Uterus (tissue), 2 donors: ENCODE results near the gene GALNT6.

Source experiments
- CTCF ChIP-seq, 4 experiments: fragments of 200-600 bp in 2 of 4; fragments of 450-650 bp in 2 of 4; sonication (generic) in 2 of 4; IDR thresholded peaks; one replicate each; pipeline ENCODE4 v1.5.1; 2016 to 2019; ENCODE audit warnings: antibody characterized with exemption in 4 of 4, mild to moderate bottlenecking in 2 of 4, moderate library complexity in 1 of 4
- POLR2A ChIP-seq, 2 donors: fragments of 450-650 bp; IDR thresholded peaks; one replicate each; pipeline ENCODE4 v1.6.1; 2016; ENCODE audit warnings: antibody characterized with exemption in 2 of 2, mild to moderate bottlenecking in 1 of 2, moderate library complexity in 1 of 2

DNA sequence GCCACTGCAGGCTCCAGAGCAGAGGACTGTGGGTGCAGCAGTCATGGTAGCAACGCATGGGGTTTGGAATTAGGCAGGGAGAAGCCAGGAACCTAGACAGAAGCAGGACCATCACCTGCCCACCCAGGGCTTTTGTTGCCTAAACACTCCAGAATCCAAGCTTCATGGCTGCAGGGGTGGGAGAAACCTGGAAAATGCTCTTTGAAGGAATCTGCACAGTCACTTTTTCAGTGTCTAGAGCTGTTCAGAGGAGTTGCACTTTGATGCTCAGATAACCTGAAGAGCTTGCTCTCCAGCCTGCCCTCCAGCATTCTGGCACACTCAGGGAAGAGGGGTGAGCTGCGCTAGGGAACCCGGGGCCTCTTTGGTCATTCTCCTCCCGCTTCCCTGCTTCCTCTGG is 43.1 kb downstream of the GALNT6 start:
- TF ChIP-seq CTCF (IDR thresholded peaks at IDR 0.05) (no peak), POLR2A (IDR thresholded peaks at IDR 0.05) (no peak)
